ENCODE measurements around the gene ADAMTS20. TPM values are rescaled to one million over a fixed set of nuclear protein-coding genes. Genes with fewer than 3 reads are reported as not detected.
A peak's percentile ranks its signal among the peaks of the same experiment; 100 is the strongest.

The ADAMTS20 gene, protein sequence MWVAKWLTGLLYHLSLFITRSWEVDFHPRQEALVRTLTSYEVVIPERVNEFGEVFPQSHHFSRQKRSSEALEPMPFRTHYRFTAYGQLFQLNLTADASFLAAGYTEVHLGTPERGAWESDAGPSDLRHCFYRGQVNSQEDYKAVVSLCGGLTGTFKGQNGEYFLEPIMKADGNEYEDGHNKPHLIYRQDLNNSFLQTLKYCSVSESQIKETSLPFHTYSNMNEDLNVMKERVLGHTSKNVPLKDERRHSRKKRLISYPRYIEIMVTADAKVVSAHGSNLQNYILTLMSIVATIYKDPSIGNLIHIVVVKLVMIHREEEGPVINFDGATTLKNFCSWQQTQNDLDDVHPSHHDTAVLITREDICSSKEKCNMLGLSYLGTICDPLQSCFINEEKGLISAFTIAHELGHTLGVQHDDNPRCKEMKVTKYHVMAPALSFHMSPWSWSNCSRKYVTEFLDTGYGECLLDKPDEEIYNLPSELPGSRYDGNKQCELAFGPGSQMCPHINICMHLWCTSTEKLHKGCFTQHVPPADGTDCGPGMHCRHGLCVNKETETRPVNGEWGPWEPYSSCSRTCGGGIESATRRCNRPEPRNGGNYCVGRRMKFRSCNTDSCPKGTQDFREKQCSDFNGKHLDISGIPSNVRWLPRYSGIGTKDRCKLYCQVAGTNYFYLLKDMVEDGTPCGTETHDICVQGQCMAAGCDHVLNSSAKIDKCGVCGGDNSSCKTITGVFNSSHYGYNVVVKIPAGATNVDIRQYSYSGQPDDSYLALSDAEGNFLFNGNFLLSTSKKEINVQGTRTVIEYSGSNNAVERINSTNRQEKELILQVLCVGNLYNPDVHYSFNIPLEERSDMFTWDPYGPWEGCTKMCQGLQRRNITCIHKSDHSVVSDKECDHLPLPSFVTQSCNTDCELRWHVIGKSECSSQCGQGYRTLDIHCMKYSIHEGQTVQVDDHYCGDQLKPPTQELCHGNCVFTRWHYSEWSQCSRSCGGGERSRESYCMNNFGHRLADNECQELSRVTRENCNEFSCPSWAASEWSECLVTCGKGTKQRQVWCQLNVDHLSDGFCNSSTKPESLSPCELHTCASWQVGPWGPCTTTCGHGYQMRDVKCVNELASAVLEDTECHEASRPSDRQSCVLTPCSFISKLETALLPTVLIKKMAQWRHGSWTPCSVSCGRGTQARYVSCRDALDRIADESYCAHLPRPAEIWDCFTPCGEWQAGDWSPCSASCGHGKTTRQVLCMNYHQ (N-terminal part only)
- 0.19 and 0.33 TPM in 2 replicates for total RNA-seq
- long read RNA-seq, result 0 reads

DNA sequence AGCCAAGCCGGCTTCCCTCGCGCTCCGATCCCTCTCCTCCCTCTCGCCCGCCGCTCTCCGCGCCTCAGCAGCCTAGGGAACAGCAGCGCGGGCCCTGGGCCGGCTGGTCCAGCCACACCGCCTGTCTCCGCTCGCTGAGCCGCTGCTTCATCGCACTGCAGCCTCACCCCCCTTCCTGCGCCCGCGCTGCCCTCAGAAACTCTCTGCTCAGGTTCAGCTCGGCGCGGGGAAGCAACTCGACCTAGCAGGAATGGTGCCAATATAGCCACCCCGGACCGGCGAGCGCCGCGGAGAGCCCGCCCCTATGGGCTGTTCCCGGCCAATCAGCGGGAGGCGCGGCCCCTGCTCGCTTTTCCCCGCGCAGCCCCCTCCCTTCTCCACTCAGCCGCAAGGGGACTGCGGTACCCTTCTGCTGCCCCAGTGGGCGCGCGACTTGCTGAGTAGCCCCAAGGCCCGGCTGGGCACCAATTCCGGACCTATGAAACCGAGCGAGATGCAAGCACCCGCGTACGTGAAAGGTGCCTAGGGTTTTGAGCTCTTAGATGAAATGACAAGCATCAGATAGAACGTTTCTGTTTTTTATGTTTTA lies at the start of gene ADAMTS20:
Gene ADAMTS20 (minus strand): TSS at position 233 of the 589 bp plus-strand sequence. CDS start 282 bp downstream, outside the sequence.
- Mint-ChIP-seq H3K4me3 (ENCODE audit: low read depth) (peak within 1 kb of the TSS; percentile 84), H3K27ac (peak within 1 kb of the TSS; percentile 79), H3K36me3 (ENCODE audit: insufficient read depth) (no peaks in the 10 kb centered on the region), H3K27me3 (peaks cover 60% of the 10 kb centered on the region), H3K4me1 (ENCODE audit: low read depth) (peaks cover 11% of the 10 kb centered on the region), H3K9me3 (ENCODE audit: low read depth) (peaks cover 5% of the 10 kb centered on the region)
- TF ChIP-seq, protein P1, sequence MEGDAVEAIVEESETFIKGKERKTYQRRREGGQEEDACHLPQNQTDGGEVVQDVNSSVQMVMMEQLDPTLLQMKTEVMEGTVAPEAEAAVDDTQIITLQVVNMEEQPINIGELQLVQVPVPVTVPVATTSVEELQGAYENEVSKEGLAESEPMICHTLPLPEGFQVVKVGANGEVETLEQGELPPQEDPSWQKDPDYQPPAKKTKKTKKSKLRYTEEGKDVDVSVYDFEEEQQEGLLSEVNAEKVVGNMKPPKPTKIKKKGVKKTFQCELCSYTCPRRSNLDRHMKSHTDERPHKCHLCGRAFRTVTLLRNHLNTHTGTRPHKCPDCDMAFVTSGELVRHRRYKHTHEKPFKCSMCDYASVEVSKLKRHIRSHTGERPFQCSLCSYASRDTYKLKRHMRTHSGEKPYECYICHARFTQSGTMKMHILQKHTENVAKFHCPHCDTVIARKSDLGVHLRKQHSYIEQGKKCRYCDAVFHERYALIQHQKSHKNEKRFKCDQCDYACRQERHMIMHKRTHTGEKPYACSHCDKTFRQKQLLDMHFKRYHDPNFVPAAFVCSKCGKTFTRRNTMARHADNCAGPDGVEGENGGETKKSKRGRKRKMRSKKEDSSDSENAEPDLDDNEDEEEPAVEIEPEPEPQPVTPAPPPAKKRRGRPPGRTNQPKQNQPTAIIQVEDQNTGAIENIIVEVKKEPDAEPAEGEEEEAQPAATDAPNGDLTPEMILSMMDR (IDR thresholded peaks at IDR 0.05; ENCODE audit: unreplicated experiment), result peak; percentile 62
- DNase-seq (ENCODE audit: low spot score, unreplicated experiment), result peak; percentile 73

DNA sequence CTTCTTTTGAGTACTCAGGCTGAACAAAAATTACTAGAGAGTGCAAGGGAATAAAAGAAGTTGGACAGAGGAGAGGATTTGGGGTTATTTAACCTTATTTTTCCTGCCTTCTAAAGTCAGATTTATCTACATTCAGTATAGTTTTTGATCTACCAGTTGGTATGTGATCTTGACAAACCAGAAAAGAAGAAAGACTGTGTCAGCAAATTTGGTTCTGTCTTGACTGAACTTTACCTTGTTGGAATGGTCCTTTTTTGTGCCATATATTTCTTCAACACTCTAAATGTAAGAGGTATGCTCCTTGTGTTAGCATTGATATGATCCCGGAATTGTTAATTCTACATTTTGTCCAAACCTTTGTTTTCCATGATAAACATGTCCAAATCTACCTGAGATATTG lies 47.7 kb upstream of the ADAMTS20 start:
- H3K27me3 Mint-ChIP-seq, result no peaks in the 10 kb centered on the region
- H3K36me3 Mint-ChIP-seq (ENCODE audit: insufficient read depth), result no peaks in the 10 kb centered on the region
- H3K27ac Mint-ChIP-seq, result no peak overlapping the region
- H3K4me3 Mint-ChIP-seq (ENCODE audit: low read depth), result no peak overlapping the region
- H3K9me3 Mint-ChIP-seq (ENCODE audit: low read depth), result no peaks in the 10 kb centered on the region
- TF ChIP-seq, protein P1 (IDR thresholded peaks at IDR 0.05; ENCODE audit: unreplicated experiment), result no peak
- DNase-seq (ENCODE audit: low spot score, unreplicated experiment), result no peak
- no peaks in the 10 kb centered on the region for H3K4me1 Mint-ChIP-seq (ENCODE audit: low read depth)

DNA sequence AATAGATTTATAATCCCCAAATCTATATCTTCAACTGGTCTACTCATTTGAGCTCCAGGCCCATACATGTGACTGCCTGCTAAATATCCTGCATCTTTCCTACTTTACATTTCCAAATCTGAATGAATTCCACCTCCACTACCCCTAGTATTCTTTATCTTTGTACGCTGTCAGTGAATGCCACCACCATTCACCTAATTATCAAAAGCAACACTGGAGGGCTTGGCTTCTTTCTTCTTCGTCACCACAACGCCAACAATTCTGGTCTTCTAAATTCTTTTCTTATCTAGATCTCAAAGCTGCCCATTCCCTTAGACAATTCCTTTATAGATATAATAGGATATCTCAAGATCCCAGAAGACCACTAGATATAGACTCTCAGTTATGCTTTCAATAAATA lies 47.1 kb upstream of the ADAMTS20 start:
- Mint-ChIP-seq H3K27me3 (no peaks in the 10 kb centered on the region), H3K27ac (no peak overlapping the region), H3K36me3 (ENCODE audit: insufficient read depth) (no peaks in the 10 kb centered on the region), H3K9me3 (ENCODE audit: low read depth) (no peaks in the 10 kb centered on the region), H3K4me1 (ENCODE audit: low read depth) (no peaks in the 10 kb centered on the region), H3K4me3 (ENCODE audit: low read depth) (no peak overlapping the region)
- TF ChIP-seq, protein P1 (IDR thresholded peaks at IDR 0.05; ENCODE audit: unreplicated experiment), result no peak
- no peak for DNase-seq (ENCODE audit: low spot score, unreplicated experiment)

DNA sequence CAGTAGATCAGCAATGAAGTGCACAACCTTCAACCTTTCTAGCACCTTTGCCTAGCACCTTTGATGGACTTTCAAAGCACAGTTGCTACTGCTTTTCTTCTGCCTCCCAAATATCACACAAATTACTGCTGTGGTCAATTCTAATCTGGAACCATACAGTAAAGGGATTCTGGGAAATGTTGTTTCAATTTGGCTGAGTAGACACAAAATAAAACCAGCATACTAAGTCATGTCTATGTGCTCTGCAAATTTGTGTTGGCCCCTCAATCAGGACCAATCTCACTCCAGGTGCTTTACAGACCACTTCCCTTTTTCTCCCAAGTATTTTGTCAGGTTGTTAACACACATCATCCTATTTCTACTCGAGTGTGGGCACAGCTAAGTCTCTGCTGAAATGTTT lies 38.3 kb upstream of the ADAMTS20 start:
- Mint-ChIP-seq H3K36me3 (ENCODE audit: insufficient read depth) (no peaks in the 10 kb centered on the region), H3K4me1 (ENCODE audit: low read depth) (no peaks in the 10 kb centered on the region), H3K4me3 (ENCODE audit: low read depth) (no peak overlapping the region), H3K27ac (no peak overlapping the region), H3K9me3 (ENCODE audit: low read depth) (no peaks in the 10 kb centered on the region), H3K27me3 (no peaks in the 10 kb centered on the region)
- DNase-seq (ENCODE audit: low spot score, unreplicated experiment), result no peak
- TF ChIP-seq, protein P1 (IDR thresholded peaks at IDR 0.05; ENCODE audit: unreplicated experiment), result no peak
